K562 (cell line): ENCODE data around the gene OST4. TPM values are rescaled to one million over a fixed set of nuclear protein-coding genes. Genes with fewer than 3 reads are reported as not detected.

Source experiments
- ADNP ChIP-seq: fragments of 200-800 bp; sonication (Bioruptor generic); IDR thresholded peaks from 2 replicates; pipeline ENCODE4 v1.6.1; 2016; ENCODE audit warnings: missing genetic modification characterization, missing compliant biosample characterization
- BRD9 ChIP-seq: fragments of 450-650 bp; IDR thresholded peaks from 2 replicates; pipeline ENCODE4 v1.6.1; 2018; ENCODE audit warnings: low read depth; ENCODE audit not compliant: partially characterized antibody
- CBX3 ChIP-seq, 2 experiments: IDR thresholded peaks; 1 replicate in 1 of 2; 2 replicates in 1 of 2; pipeline ENCODE4 v1.6.1; 2012; ENCODE audit warnings: inconsistent platforms in 2 of 2, low read length in 2 of 2, borderline replicate concordance in 1 of 2, control low read depth in 1 of 2
- CLOCK ChIP-seq: fragments of 250-450 bp; sonication (Bioruptor Pico); IDR thresholded peaks from 2 replicates; pipeline ENCODE4 v1.4.0; 2020; ENCODE audit warnings: mild to moderate bottlenecking, moderate library complexity, borderline replicate concordance
- EWSR1 ChIP-seq: fragments of 450-650 bp; IDR thresholded peaks from 2 replicates; pipeline ENCODE4 v1.6.1; 2018; ENCODE audit warnings: borderline replicate concordance, mild to moderate bottlenecking, low read depth, moderate library complexity; ENCODE audit not compliant: partially characterized antibody
- ILK ChIP-seq: fragments of 450-650 bp; IDR thresholded peaks from 2 replicates; pipeline ENCODE4 v1.6.1; 2016; ENCODE audit warnings: missing genetic modification characterization, low read depth, mild to moderate bottlenecking, missing compliant biosample characterization, moderate library complexity, borderline replicate concordance
- MIER1 ChIP-seq: fragments of 450-650 bp; IDR thresholded peaks from 2 replicates; pipeline ENCODE4 v1.6.1; 2016; ENCODE audit warnings: antibody characterized with exemption, mild to moderate bottlenecking, low read depth
- POLR3A ChIP-seq: IDR thresholded peaks from 2 replicates; pipeline ENCODE4 v1.6.1; 2011; ENCODE audit warnings: borderline replicate concordance, mild to moderate bottlenecking, moderate library complexity; ENCODE audit not compliant: insufficient read length, insufficient read depth; ENCODE audit errors: extremely low read depth
- RUNX1 ChIP-seq: sonication (generic); IDR thresholded peaks from 2 replicates; pipeline ENCODE4 v1.6.1; 2016; ENCODE audit warnings: antibody characterized with exemption, low read depth
- SAFB2 ChIP-seq: fragments of 200-400 bp; formaldehyde crosslinking; IDR thresholded peaks from 2 replicates; pipeline ENCODE4 v1.6.1; 2018; ENCODE audit warnings: borderline replicate concordance, low read length, low read depth, moderate library complexity; ENCODE audit not compliant: severe bottlenecking
- STAG1 ChIP-seq: sonication (generic); formaldehyde crosslinking; IDR thresholded peaks from 2 replicates; pipeline ENCODE4 v1.5.0; 2020; ENCODE audit warnings: missing genetic modification reagents, borderline replicate concordance
- STAT5B ChIP-seq: fragments of 250-450 bp; sonication (Bioruptor Pico); IDR thresholded peaks from 2 replicates; pipeline ENCODE4 v1.8.0; 2021; ENCODE audit warnings: mild to moderate bottlenecking, inconsistent platforms
- SUPT5H ChIP-seq: fragments of 450-650 bp; IDR thresholded peaks from 2 replicates; pipeline ENCODE4 v1.6.1; 2016
- ZBED1 ChIP-seq: IDR thresholded peaks from 2 replicates; pipeline ENCODE4 v1.6.1; 2014
- ZNF311 ChIP-seq: fragments of 250-450 bp; sonication (Bioruptor Pico); IDR thresholded peaks from 2 replicates; pipeline ENCODE4 v1.4.0; 2020; ENCODE audit warnings: mild to moderate bottlenecking, moderate library complexity
- polyA plus RNA-seq, 8 experiments: library from polyadenylated mRNA; depleted of rRNA in 4 of 8; stranded (reverse) in 5 of 8; unstranded in 3 of 8; fragments of >200 nt; fragmentation: Nextera tagmentation in 2 of 8; fragmentation: Illumina TruSeq in 1 of 8; extraction: Ambion mirVana in 2 of 8; extraction: Trizol in 1 of 8; gene quantifications; 2 replicates each; pipeline versions ENCODE4 v1.2.1 to v1.2.3, GENCODE V29; 2011 to 2014; ENCODE audit warnings: inconsistent platforms in 1 of 8, missing spikeins in 1 of 8
- total RNA-seq, 7 experiments: library from RNA; depleted of rRNA in 6 of 7; stranded (reverse); fragments of >200 nt in 6 of 7; fragmentation: Illumina TruSeq in 2 of 7; extraction: Trizol in 2 of 7; gene quantifications; 2 replicates each; pipeline versions ENCODE4 v1.2.1 to v1.2.3, GENCODE V29; 2011 to 2021; ENCODE audit warnings: low replicate concordance in 1 of 7
- TF ChIP-seq, protein P1 (sequence below): fragments of 450-650 bp; formaldehyde crosslinking; conservative IDR thresholded peaks from 2 replicates; pipeline ENCODE4 v1.4.0; 2022; ENCODE audit warnings: mild to moderate bottlenecking, missing genetic modification characterization
- TF ChIP-seq, protein P2 (sequence below): sonication (generic); formaldehyde crosslinking; IDR thresholded peaks from 2 replicates; pipeline ENCODE4 v1.8.0; 2022; ENCODE audit warnings: mild to moderate bottlenecking, missing genetic modification reagents
- TF ChIP-seq, protein P3 (sequence below): fragments of 250-450 bp; sonication (Bioruptor Pico); IDR thresholded peaks from 2 replicates; pipeline ENCODE4 v1.5.0; 2020; ENCODE audit warnings: mild to moderate bottlenecking, borderline replicate concordance
- TF ChIP-seq, protein P4 (sequence below): IDR thresholded peaks from 2 replicates; pipeline ENCODE4 v1.6.1; 2016; ENCODE audit warnings: missing genetic modification characterization, missing compliant biosample characterization

OST4 gene
- total and polyA plus RNA-seq, 9 of the 15 experiments (the other 6 are each of a cell fraction or from before 2014, with no cell fraction given) = 186 to 1,155 (median 355) TPM

GRCh38 chr2:27071277-27071989 lies at the start of gene OST4 (continued):
- TF ChIP-seq, protein P1, sequence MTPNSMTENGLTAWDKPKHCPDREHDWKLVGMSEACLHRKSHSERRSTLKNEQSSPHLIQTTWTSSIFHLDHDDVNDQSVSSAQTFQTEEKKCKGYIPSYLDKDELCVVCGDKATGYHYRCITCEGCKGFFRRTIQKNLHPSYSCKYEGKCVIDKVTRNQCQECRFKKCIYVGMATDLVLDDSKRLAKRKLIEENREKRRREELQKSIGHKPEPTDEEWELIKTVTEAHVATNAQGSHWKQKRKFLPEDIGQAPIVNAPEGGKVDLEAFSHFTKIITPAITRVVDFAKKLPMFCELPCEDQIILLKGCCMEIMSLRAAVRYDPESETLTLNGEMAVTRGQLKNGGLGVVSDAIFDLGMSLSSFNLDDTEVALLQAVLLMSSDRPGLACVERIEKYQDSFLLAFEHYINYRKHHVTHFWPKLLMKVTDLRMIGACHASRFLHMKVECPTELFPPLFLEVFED (CRISPR knock-in tag) = no peak
- TF ChIP-seq, protein P2, sequence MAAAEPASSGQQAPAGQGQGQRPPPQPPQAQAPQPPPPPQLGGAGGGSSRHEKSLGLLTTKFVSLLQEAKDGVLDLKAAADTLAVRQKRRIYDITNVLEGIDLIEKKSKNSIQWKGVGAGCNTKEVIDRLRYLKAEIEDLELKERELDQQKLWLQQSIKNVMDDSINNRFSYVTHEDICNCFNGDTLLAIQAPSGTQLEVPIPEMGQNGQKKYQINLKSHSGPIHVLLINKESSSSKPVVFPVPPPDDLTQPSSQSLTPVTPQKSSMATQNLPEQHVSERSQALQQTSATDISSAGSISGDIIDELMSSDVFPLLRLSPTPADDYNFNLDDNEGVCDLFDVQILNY (CRISPR knock-in tag) = no peak
- no peak for TF ChIP-seq ADNP (tag)
- TF ChIP-seq POLR3A = no peak
- TF ChIP-seq EWSR1 = no peak
- TF ChIP-seq SUPT5H = peak; percentile 84
- TF ChIP-seq STAG1 (CRISPR knock-in tag) = no peak
- no peak for TF ChIP-seq MIER1
- TF ChIP-seq, protein P3, sequence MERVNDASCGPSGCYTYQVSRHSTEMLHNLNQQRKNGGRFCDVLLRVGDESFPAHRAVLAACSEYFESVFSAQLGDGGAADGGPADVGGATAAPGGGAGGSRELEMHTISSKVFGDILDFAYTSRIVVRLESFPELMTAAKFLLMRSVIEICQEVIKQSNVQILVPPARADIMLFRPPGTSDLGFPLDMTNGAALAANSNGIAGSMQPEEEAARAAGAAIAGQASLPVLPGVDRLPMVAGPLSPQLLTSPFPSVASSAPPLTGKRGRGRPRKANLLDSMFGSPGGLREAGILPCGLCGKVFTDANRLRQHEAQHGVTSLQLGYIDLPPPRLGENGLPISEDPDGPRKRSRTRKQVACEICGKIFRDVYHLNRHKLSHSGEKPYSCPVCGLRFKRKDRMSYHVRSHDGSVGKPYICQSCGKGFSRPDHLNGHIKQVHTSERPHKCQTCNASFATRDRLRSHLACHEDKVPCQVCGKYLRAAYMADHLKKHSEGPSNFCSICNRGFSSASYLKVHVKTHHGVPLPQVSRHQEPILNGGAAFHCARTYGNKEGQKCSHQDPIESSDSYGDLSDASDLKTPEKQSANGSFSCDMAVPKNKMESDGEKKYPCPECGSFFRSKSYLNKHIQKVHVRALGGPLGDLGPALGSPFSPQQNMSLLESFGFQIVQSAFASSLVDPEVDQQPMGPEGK (CRISPR knock-in tag) = no peak
- TF ChIP-seq CBX3 (IDR thresholded peaks at IDR 0.05; ENCODE audit: borderline replicate concordance in 1 of 2, low read length in 2 of 2) = peak in 1 of 2 experiments; percentile 24; a peak in 1 of 3 replicates
- TF ChIP-seq ZNF311 = no peak
- no peak for TF ChIP-seq SAFB2
- TF ChIP-seq ZBED1 = no peak
- TF ChIP-seq BRD9 = no peak
- TF ChIP-seq STAT5B (CRISPR knock-in tag) = no peak
- no peak for TF ChIP-seq CLOCK (CRISPR knock-in tag)
- TF ChIP-seq ILK (tag) = no peak
- TF ChIP-seq RUNX1 = no peak
- TF ChIP-seq, protein P4, sequence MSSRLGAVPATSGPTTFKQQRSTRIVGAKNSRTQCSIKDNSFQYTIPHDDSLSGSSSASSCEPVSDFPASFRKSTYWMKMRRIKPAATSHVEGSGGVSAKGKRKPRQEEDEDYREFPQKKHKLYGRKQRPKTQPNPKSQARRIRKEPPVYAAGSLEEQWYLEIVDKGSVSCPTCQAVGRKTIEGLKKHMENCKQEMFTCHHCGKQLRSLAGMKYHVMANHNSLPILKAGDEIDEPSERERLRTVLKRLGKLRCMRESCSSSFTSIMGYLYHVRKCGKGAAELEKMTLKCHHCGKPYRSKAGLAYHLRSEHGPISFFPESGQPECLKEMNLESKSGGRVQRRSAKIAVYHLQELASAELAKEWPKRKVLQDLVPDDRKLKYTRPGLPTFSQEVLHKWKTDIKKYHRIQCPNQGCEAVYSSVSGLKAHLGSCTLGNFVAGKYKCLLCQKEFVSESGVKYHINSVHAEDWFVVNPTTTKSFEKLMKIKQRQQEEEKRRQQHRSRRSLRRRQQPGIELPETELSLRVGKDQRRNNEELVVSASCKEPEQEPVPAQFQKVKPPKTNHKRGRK (tag) = no peak
